HG02852 (cell line): ENCODE results near the gene BCAN.

ENCODE experiments used
- ATAC-seq: cut with Tn5 transposase; IDR thresholded peaks from one replicate; pipeline ENCODE4 v1.9.1; 2021; ENCODE audit warnings: mild to moderate bottlenecking, moderate library complexity; ENCODE audit not compliant: unreplicated experiment

Gene BCAN

DNA sequence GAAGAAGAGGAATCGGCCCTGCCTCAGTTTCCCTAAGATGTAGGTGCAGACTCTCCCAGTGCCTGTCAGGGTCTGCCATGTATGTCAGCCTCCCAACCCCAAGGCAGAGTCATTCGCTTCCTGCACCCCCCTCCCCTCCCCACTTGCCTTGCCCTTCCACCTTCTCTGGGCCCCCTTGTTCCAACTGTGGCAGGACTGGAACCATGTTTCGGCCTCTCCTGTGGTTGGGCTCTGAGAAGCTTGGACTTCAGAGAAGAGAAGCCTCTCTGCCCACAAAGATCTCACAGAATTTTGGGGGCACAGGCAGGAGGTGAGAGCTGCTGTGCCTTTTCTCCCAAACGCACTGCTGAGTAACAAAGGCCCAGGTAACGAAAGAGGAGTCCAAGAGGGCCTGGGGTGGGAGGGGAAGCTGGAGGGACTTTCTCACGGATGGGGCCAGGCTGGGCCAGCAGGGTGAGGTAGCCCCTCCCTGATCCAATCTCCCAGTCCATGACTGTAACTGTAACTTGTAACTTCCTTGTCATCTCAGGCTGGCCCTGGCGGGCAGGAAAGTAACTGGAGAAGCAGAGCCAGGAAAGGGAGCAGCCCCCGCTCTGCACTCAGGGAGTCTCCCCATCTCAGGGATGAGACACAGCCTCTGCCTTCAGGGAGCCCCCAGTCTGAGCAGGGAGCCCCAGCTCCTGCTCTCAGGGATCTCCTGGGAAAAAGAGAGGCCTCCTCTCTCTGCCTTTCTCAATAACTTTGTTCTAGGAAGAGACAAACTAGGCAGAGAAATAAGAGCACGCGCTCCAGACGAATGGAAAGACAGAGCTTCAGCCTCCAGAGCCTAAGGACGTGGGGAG, 52.2 kb downstream of the BCAN start:
- ATAC-seq = no peak

DNA sequence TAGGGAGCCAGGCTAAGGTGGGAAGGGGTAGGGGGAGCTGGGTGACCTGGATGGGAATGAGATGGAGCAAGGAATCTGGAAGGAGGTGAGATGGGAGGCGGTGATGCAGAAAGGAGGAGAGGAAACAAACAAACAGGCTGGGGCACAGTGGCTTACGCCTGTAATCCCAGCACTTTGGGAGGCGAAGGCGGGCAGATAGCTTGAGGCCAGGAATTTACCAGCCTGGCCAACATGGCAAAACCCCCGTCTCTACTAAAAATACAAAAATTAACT, 52.7 kb downstream of the BCAN start:
- no peak for ATAC-seq

DNA sequence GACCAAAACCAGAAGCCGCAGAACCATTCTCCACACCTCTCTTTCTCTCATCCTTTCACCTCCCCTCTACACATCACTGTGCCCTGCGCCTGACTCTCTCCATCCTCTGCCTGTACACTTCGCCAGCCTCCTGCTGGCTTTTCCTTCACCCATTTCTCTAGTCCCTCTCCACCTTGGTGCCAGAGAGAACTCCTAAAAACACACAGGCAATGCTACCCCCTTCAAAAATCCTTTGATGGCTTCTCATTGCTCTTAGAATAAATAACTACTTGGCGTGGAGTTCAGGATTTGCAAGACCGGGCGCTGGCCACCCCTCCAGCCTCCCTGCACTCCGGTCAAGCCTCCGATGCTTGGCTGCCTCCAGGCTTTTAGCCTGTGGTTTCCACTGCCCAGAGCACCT, 54.8 kb downstream of the BCAN start:
- no peak for ATAC-seq

DNA sequence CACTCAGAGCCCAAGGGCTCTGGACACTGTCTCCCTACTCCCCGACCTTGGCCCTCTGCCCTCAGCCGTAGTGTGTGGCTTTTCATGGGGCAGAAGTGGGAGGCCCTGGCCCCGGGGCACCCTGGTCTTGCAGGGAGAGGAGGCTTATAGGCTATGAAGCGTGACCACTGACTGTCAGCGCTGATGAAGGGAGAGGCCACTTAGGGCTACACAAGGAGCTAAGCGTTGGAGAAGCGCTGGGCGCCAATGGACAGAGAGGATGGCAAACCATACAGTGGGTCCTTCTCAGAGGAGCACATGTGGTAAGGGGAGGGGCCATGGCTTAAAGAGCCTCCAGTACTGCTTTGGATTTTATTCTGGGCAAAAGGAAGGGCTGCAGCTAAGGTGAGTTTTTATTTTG, 55.6 kb downstream of the BCAN start:
- no peak for ATAC-seq

- no peak for ATAC-seq
These were observed 57.1 kb downstream of the BCAN start for GRCh38 chr1:156698995-156699394.

- ATAC-seq = no peak
These were observed 59.0 kb downstream of the BCAN start for GRCh38 chr1:156700736-156701531.

GRCh38 chr1:156703336-156703735, 61.4 kb downstream of the BCAN start:
- no peak for ATAC-seq

- ATAC-seq = no peak
These were observed 61.8 kb downstream of the BCAN start for GRCh38 chr1:156703741-156704140.

- no peak for ATAC-seq
These were observed 62.3 kb downstream of the BCAN start for GRCh38 chr1:156704166-156704711.

GRCh38 chr1:156704930-156705320, 63.0 kb downstream of the BCAN start:
- no peak for ATAC-seq

- no peak for ATAC-seq
These were observed 63.5 kb downstream of the BCAN start, which contains the start of gene CRABP2 for GRCh38 chr1:156705321-156705917. Gene CRABP2, minus strand, starts transcription at chr1:156705583. Its CDS starts 137 bp downstream, at chr1:156705446.

DNA sequence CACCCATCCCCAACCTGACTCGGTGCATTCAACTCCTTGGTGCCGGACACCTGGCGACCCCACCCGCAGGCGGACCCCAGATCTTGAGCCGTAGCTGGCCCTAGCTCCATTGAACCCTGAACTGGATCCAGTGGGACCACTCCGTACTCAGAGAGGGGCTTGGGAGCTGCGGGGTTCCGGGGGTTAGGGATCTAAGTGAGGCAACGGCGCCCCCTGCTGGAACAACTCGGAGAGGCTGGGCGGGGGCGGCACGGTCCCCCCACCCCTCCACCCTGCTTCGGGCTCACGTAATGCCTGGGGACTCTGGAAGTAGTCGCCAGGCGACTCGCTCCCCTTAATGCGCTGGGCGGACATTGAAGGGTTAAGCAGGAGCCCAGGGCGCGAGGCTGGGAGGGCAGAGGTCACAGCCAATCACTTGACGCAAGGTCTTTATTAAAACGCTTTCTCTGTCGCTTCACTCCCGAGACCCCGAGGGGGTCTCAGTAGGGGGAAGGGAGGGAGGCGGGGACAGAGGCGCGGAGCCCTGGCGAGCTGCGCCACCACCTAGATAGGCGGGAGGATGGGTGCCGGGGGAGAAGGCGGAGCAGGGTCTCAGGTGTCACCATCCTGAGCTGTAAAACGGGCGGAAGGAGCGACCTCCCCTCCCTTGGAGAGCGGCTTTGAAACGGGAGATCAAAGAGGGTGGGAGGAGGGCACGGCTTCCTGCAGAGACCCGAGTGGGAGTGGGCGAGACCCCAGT, 64.2 kb downstream of the BCAN start:
- no peak for ATAC-seq

GRCh38 chr1:156706657-156707416, 64.9 kb downstream of the BCAN start:
- no peak for ATAC-seq

DNA sequence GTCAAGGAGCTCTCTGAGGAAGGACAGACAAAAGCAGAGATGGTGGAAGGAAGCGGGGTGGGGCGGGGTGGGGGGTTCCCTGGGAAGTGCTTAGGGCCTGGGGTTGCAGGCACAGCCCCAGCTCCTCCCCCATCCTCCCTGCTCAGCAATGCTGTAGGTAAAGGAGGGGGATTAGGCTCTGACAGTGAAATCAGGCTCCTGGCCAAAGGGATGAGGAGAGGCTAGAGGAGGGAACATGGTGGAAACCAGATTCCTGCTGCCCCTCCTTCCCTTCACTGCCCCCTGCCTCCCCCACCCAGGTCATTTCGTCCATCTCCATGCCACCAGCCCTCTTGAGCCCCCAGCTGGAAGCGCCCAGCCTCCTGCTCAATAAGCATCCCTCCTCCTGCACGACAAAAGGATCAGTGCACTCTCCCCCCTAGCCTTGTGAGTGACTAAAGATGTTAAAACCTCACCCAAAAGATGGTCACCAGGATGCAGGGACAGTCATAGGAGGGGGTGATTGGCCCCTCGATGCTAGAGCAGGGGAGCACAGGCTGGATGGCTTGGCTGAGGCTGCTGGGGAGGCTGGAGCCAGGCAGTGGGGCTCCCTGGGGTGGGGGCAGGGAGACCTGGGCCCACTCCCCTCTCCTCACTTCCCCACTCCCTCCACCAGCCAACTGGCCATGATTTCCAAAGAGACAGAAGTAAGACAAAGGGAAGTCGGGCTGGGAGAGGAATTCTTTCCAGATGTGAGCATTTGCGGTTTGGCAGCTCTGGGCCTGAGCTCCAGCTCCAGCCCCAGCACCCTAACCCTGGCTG, 65.7 kb downstream of the BCAN start:
- ATAC-seq = no peak

DNA sequence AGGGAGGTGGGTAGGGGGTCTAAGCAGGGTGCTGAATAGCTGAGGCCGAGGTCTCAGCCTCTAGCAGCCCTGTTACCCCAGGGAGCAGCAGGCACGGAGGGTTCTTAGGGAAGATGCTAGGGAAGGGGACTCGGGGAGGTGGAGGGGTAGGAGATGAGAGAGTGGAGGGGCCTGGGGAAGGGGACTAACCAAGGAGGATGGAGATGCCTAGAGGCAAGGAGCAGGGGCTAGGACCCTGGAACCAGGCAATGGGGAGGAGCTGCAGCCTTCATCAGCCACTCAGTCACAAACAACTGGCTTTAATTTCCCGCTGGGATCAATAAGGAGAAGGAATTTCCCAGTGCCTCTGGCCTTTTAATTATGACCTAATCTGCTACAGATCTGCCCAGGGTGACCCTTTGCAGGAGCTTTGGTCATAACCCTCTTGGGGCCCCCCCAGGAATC, 66.3 kb downstream of the BCAN start:
- ATAC-seq = no peak

GRCh38 chr1:156709031-156709430, 67.1 kb downstream of the BCAN start:
- no peak for ATAC-seq
